GDM1 (cell line): ENCODE data around the gene HTR6.

Experiments used
- DNase-seq: peaks from one replicate; lab custom pipeline; 2025; lab: John Stamatoyannopoulos, UW

The HTR6 gene

DNA sequence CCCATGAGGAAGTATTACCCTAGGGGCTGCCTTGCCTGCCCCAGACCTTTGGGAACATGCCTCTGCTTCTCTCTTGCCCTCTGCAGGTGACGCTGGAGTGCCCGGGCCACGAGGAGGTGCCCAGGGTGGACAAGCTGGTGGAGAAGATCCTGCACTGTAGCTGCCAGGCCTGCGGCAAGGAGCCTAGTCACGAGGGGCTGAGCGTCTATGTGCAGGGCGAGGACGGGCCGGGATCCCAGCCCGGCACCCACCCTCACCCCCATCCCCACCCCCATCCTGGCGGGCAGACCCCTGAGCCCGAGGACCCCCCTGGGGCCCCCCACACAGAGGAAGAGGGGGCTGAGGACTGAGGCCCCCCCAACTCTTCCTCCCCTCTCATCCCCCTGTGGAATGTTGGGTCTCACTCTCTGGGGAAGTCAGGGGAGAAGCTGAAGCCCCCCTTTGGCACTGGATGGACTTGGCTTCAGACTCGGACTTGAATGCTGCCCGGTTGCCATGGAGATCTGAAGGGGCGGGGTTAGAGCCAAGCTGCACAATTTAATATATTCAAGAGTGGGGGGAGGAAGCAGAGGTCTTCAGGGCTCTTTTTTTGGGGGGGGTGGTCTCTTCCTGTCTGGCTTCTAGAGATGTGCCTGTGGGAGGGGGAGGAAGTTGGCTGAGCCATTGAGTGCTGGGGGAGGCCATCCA, 7.8 kb upstream of the HTR6 start:
- no peak for DNase-seq

DNA sequence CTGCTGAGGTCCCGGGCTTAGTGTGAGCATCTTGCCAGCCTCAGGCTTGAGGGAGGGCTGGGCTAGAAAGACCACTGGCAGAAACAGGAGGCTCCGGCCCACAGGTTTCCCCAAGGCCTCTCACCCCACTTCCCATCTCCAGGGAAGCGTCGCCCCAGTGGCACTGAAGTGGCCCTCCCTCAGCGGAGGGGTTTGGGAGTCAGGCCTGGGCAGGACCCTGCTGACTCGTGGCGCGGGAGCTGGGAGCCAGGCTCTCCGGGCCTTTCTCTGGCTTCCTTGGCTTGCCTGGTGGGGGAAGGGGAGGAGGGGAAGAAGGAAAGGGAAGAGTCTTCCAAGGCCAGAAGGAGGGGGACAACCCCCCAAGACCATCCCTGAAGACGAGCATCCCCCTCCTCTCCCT, 7.2 kb upstream of the HTR6 start:
- DNase-seq = no peak

DNA sequence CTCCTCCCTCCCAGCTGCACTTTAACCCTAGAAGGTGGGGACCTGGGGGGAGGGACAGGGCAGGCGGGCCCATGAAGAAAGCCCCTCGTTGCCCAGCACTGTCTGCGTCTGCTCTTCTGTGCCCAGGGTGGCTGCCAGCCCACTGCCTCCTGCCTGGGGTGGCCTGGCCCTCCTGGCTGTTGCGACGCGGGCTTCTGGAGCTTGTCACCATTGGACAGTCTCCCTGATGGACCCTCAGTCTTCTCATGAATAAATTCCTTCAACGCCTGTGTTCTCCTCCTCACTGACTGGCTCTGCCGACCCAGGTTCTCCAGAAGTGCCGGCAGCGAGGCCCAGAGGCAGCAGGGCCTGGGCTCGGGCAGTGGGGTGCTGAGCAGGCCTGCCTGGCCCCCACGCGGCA, 6.5 kb upstream of the HTR6 start:
- DNase-seq = no peak

GRCh38 chr1:19661721-19662228, 2.9 kb upstream of the HTR6 start:
- no peak for DNase-seq

- no peak for DNase-seq
Observed at GRCh38 chr1:19662313-19662712, 2.4 kb upstream of the HTR6 start.

DNA sequence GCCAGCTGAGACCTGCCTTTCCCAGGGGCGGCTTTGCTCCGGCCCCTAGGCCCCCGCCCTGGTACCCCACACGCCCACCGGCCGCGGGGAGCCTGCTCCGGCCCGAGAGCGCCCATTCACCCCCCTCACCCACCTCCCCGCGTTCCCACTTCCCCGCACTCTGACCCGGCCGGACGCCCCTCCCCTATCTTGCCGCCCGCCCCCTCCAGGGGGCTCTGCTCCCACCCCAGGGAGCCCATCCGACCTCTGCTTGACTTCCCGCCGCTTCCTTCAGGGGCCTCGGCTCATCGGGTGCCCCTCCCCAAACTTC, 466 bp downstream of the HTR6 start:
- no peak for DNase-seq

GRCh38 chr1:19665496-19666465, 1.1 kb downstream of the HTR6 start:
- no peak for DNase-seq

GRCh38 chr1:19668888-19669287, 4.2 kb downstream of the HTR6 start:
- DNase-seq = no peak

DNA sequence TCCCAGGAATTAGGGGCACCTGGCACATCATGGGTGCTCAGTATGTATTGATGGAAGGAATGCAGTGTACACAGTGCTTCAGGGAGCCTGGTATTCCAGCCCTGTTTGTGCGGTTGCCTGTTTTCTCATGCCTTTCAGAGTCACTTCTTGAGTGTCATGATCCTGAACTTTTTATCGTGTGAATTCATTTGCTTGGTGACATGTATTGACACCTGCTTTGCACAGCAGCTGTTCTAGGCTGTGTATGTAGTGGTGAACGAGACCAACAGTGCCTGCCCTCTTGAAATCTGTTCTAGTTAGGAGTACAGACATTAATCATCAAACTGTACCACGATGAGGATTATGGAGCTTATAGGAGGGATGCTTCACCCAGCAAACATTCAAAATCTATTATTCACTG, 6.1 kb downstream of the HTR6 start:
- no peak for DNase-seq

GRCh38 chr1:19672237-19672636, 7.6 kb downstream of the HTR6 start:
- no peak for DNase-seq

DNA sequence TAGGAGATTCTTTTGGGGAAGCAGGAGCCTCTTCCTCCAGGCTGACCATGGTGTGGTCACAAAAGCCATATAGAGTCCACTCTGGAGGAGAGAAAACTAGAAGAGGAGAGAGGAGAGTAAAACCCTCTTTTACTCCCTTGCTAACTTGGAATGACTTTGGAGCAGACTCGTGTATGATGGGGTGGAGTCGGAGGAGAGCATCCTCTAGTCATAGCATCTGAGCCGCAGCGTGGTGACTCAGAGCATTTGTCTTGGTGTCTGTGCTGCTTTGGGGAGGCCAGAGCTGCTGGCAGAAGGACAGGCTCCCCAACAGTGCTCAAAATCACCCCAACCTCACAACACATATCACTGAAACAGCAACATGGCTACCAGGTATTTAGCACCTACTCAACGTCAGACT, 11.1 kb downstream of the HTR6 start:
- no peak for DNase-seq

- no peak for DNase-seq
Observed at GRCh38 chr1:19676438-19676922, 11.8 kb downstream of the HTR6 start.

- no peak for DNase-seq
Observed at GRCh38 chr1:19678493-19678892, 13.8 kb downstream of the HTR6 start.

DNA sequence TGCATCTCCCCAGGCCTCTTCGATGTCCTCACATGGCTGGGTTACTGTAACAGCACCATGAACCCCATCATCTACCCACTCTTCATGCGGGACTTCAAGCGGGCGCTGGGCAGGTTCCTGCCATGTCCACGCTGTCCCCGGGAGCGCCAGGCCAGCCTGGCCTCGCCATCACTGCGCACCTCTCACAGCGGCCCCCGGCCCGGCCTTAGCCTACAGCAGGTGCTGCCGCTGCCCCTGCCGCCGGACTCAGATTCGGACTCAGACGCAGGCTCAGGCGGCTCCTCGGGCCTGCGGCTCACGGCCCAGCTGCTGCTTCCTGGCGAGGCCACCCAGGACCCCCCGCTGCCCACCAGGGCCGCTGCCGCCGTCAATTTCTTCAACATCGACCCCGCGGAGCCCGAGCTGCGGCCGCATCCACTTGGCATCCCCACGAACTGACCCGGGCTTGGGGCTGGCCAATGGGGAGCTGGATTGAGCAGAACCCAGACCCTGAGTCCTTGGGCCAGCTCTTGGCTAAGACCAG, 14.3 kb downstream of the HTR6 start:
- no peak for DNase-seq

DNA sequence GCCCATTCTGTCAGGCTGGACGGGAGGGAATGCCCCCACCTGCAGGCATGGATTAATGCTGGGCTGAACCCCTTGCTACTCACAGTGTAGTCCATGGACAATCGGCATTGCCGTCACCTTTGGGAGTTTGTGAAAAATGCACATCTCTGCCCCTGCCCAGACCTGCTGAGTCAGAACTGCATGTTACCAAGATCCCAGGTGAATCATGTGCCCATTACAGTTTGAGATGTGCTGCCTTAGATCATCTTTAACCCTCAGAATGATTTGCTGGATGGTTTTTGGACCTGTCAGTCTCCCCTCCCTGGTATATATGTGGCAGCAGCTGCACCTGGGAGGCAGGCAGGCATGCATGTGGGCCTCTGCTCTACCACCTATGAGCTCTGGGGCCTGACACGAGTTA, 15.0 kb downstream of the HTR6 start:
- DNase-seq = no peak

DNA sequence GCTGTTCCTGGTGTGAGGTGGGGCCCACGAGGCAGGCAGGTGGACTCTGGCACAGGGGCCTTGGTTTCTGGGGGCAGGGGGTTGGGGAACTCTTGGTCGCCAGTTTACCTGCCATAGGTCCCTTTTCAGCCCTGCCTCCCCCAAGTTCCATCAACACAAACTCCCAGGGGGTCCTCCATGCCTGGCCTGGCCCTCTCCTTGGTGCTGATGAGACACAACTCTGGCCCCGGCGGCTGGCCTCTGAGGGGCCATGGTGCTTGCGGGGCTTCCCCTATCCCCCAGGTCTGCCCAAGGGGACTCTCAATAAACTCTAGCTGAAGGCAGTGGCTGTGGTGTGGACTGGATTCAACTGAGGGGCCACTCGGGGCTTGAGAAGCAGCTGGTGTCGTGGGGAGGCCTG, 16.0 kb downstream of the HTR6 start:
- DNase-seq = no peak

DNA sequence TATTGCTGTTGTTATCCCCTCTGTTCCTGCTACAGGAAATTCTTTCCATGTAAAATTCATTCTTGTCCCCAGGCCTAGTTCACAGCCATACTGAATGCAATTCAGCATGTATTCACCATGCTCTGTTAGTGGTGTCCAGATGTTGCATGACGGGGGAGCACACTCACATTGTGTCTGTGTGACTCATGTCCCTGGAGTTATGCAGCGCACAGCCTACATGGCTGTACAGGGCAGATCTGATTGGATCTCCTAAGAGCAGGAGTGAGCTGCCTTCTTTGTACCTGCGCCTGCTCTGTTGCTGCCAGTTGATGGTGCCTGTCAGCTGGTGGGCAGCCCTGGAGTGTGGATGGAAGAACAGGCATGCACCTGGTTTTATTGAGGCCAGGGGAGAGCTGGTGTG, 17.6 kb downstream of the HTR6 start:
- DNase-seq = no peak

- DNase-seq = no peak
Observed at GRCh38 chr1:19682901-19683300, 18.2 kb downstream of the HTR6 start.

DNA sequence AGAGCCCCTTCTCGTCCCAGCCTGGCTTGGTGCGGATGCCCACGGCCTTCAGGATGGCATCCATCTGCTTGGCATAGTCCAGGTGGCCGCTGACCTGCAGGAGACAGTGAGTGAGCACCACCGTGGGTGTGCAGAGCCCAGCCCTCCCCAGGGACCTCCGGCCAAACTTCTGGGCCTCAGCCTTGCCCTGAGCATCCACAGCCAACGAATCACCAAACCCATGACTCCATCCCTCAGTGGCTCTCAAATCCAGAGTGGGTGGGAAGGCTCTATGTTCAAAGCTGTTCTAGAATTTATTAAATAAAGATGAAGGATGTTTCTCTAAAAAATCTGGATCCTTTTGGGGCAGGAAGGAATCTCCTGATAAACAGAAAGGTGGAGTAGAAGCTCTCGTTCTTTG, 18.7 kb downstream of the HTR6 start:
- DNase-seq = no peak

DNA sequence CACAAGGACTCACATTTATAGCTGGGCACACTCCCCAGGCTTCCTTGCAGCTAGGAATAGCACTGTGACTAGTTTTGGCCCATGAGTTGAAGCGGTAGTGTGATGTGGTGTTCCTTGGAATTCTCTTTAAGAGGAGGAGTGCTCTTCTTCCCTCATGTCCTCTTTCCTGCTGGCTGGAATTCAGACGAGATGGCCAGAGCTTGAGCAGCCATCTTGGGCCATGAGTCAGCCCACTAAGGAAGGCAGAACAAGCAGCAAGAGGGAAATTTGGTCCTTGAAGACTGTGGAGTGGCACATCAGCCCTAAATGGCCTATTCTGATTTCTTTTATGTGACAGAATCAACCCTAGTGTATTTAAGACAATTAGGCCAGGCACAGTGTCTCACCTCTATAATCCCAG, 20.0 kb downstream of the HTR6 start:
- no peak for DNase-seq

GRCh38 chr1:19685994-19686393, 21.3 kb downstream of the HTR6 start:
- DNase-seq = no peak

DNA sequence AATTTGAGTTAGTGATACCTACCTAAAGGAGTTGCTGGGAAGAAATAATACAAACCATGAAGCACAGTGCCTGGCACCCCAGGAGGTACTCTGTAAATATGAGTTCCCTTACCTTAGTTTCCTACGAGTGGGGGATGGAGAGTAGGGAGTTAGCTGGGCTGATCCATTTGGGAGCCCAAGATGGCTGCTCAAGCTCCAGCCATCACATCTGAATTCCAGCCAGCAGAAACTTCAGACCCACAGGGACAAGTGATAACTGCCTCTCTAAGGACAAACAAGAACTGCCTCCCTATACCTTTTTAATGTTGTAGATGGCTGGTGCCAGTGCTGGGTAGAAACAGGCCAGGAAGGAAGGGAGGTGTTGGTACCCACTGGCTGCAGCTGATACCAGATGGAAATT, 22.7 kb downstream of the HTR6 start:
- no peak for DNase-seq
